GM12801 (cell line): Measurements from ENCODE around the gene CMIP.

Source experiments
- CTCF ChIP-seq: IDR thresholded peaks from one replicate; pipeline ENCODE4 v1.5.1; 2011; ENCODE audit warnings: control low read depth; ENCODE audit not compliant: insufficient read length; ENCODE audit errors: extremely low read depth

Gene CMIP

GRCh38 chr16:81755915-81756614, 311.5 kb downstream of the CMIP start:
- TF ChIP-seq CTCF: no peak

- no peak for TF ChIP-seq CTCF
These were observed 312.2 kb downstream of the CMIP start for GRCh38 chr16:81756615-81757356.

GRCh38 chr16:81758376-81758775, 313.8 kb downstream of the CMIP start:
- no peak for TF ChIP-seq CTCF
